DND-41 (cell line): ENCODE measurements around the gene LRRC10B.

Experiments
- CTCF ChIP-seq: IDR thresholded peaks from 2 replicates; pipeline ENCODE4 v1.5.1; 2012; ENCODE audit warnings: borderline replicate concordance, low read length, moderate library complexity, mild to moderate bottlenecking; ENCODE audit not compliant: poor library complexity, severe bottlenecking; ENCODE audit errors: extremely low read depth
- EZH2 ChIP-seq: IDR thresholded peaks from 3 replicates; pipeline ENCODE4 v1.6.1; 2012; ENCODE audit warnings: borderline replicate concordance, low read depth, mild to moderate bottlenecking, moderate library complexity, low read length, inconsistent platforms; ENCODE audit not compliant: severe bottlenecking

GRCh38 chr11:61503135-61503770 lies 5.3 kb upstream of the LRRC10B start:
- TF ChIP-seq CTCF (no peak), EZH2 (no peak)
